GM21825 (cell line): ENCODE results near the gene ASB10.

Experiments used
- ATAC-seq: cut with Tn5 transposase; IDR thresholded peaks from one replicate; pipeline ENCODE4 v1.9.1; 2021; ENCODE audit warnings: mild to moderate bottlenecking, moderate library complexity; ENCODE audit not compliant: unreplicated experiment

The ASB10 gene

GRCh38 chr7:151167197-151167961 lies 19.7 kb downstream of the ASB10 start, which contains the start of gene GBX1:
TSS of gene GBX1 (minus strand) at chr7:151167694. CDS start at chr7:151167548, 146 bp downstream.
- no peak for ATAC-seq

GRCh38 chr7:151166629-151167196 lies 20.3 kb downstream of the ASB10 start:
- no peak for ATAC-seq

- ATAC-seq = no peak
These were observed 25.3 kb downstream of the ASB10 start for GRCh38 chr7:151161757-151162156.

GRCh38 chr7:151157645-151158329 lies 29.3 kb downstream of the ASB10 start:
- ATAC-seq = no peak

GRCh38 chr7:151152643-151153513 lies 34.2 kb downstream of the ASB10 start:
- no peak for ATAC-seq

- no peak for ATAC-seq
These were observed 36.7 kb downstream of the ASB10 start for GRCh38 chr7:151150388-151150787.

GRCh38 chr7:151148319-151149259 lies 38.5 kb downstream of the ASB10 start:
- no peak for ATAC-seq

GRCh38 chr7:151146761-151147160 lies 40.3 kb downstream of the ASB10 start:
- ATAC-seq = no peak

GRCh38 chr7:151144387-151144786 lies 42.7 kb downstream of the ASB10 start:
- no peak for ATAC-seq

GRCh38 chr7:151143261-151144015 lies 43.6 kb downstream of the ASB10 start:
- ATAC-seq = no peak

- no peak for ATAC-seq
These were observed 44.4 kb downstream of the ASB10 start for GRCh38 chr7:151142686-151143040.

- no peak for ATAC-seq
These were observed 45.0 kb downstream of the ASB10 start for GRCh38 chr7:151141855-151142685.

- ATAC-seq = no peak
These were observed 45.7 kb downstream of the ASB10 start for GRCh38 chr7:151141311-151141854.

- no peak for ATAC-seq
These were observed 46.2 kb downstream of the ASB10 start for GRCh38 chr7:151140826-151141225.

- no peak for ATAC-seq
These were observed 47.3 kb downstream of the ASB10 start for GRCh38 chr7:151139791-151140190.

GRCh38 chr7:151139071-151139790 lies 47.8 kb downstream of the ASB10 start:
- no peak for ATAC-seq

GRCh38 chr7:151138153-151138851 lies 48.7 kb downstream of the ASB10 start:
- no peak for ATAC-seq
